Natural killer cell treated with Interleukin-12 subunit alpha and Interleukin-12 subunit beta and Interleukin-15 and Interleukin-18, amount 100 ng/mL, for 72 hours (primary cell): ENCODE measurements around the gene SETX. TPM values are rescaled to one million over a fixed set of nuclear protein-coding genes. Genes with fewer than 3 reads are reported as not detected.
"Not testable (repeated sequence)": the region's sequence is repeated elsewhere in the genome, so short reads cannot be mapped to it uniquely, and the experiment has no call there.

ENCODE experiments used
- ATAC-seq, 2 donors: fragments of 150-1000 bp; cut with Tn5 transposase in 1 of 2; sonication (Bioruptor Pico), chemical (Tn5 transposase) in 1 of 2; 2 replicates each; pipeline ENCODE4 v1.10.0; 2021
- DNase-seq: peaks from one replicate; pipeline ENCODE4 v3.0.0; 2022; ENCODE audit warnings: low spot score
- H3K27ac Mint-ChIP-seq, 2 donors: 1 replicate in 1 of 2; 2 replicates in 1 of 2; pipeline ENCODE4 v1.8.0; 2022; ENCODE audit warnings: mixed read lengths in 2 of 2, mild to moderate bottlenecking in 1 of 2, moderate library complexity in 1 of 2
- H3K27me3 Mint-ChIP-seq, 2 donors: 1 replicate in 1 of 2; 2 replicates in 1 of 2; pipeline ENCODE4 v1.8.0; 2022; ENCODE audit warnings: mixed read lengths in 2 of 2
- H3K36me3 Mint-ChIP-seq: one replicate; pipeline ENCODE4 v1.8.0; 2022; ENCODE audit warnings: mixed read lengths
- H3K4me1 Mint-ChIP-seq, 2 donors: 1 replicate in 1 of 2; 2 replicates in 1 of 2; pipeline ENCODE4 v1.8.0; 2022; ENCODE audit warnings: low read depth in 2 of 2, mixed read lengths in 2 of 2, mild to moderate bottlenecking in 1 of 2
- H3K4me3 Mint-ChIP-seq: one replicate; pipeline ENCODE4 v1.8.0; 2022; ENCODE audit warnings: mixed read lengths
- H3K9me3 Mint-ChIP-seq: 2 replicates; pipeline ENCODE4 v1.8.0; 2022; ENCODE audit warnings: mixed read lengths
- total RNA-seq, 2 donors: library from RNA; stranded (reverse); gene quantifications; one replicate each; pipeline ENCODE4 v1.2.3, GENCODE V29; 2022

Gene SETX
- 10 to 100 TPM; 66.1 to 67.4 TPM for total RNA-seq

DNA sequence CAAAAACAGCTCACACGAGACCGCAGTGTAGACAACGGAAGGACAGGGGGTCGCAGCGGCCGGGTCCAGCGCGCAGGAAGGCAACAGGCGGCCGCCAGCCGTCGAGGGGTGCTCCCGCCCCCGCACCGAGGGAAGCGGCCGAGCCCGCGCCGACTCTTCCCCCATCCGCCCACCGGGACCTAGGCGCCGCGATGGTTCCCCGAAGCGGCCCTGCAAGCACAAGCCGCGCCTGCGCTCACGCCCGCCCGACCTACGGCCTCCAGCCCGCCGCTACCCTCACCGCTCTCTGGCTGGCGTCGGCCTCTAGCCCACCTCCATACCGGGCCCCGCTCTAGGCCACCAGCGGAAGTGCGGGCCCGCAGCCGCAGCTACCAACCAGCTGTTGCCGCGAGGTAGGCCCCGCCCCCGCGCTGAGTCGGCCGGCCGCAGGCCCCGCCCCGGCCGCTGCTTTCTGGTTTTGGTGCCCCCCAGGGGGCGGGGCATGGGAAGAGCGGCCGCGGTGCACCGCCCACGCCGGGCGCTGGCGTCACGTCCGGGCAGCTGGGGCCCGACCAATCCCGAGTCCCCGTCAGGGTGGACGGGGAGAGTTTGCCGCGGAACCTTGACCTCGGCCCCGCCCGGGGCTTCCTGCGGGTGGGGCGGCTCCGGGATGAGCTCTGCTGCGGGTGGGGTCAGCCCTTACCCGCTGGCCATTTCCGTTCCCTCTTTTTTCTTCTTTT, at the start of gene SETX:
Gene SETX (minus strand): TSS at position 350 of the 719 bp plus-strand sequence. CDS start 5,558 bp downstream, outside the sequence.
- DNase-seq (peak; percentile 99), ATAC-seq (peak; percentile 95)
- Mint-ChIP-seq H3K9me3 (no peaks in the 10 kb centered on the region), H3K27me3 (no peaks in the 10 kb centered on the region), H3K27ac (peak within 1 kb of the TSS; percentile 81 to 91), H3K36me3 (peaks cover 18% of the 10 kb centered on the region), H3K4me3 (peak within 1 kb of the TSS; percentile 81), H3K4me1 (peaks cover 32 to 43% of the 10 kb centered on the region in 2 donors)

GRCh38 chr9:132404228-132404881, 49.6 kb upstream of the SETX start:
- Mint-ChIP-seq H3K36me3 (peaks cover 18% of the 10 kb centered on the region), H3K9me3 (no peaks in the 10 kb centered on the region), H3K4me3 (peak overlapping the region; percentile 77), H3K4me1 (peaks cover 28 to 33% of the 10 kb centered on the region in 2 donors), H3K27me3 (no peaks in the 10 kb centered on the region), H3K27ac (peak overlapping the region; percentile 66 to 70)
- ATAC-seq (peak in 1 of 2 donors; percentile 55), DNase-seq (no peak)

GRCh38 chr9:132401824-132402223, 47.0 kb upstream of the SETX start:
- DNase-seq (no peak), ATAC-seq (no peak)
- H3K36me3 Mint-ChIP-seq: peaks cover 25% of the 10 kb centered on the region
- H3K27ac Mint-ChIP-seq: no peak overlapping the region
- H3K4me3 Mint-ChIP-seq: no peak overlapping the region
- H3K9me3 Mint-ChIP-seq: no peaks in the 10 kb centered on the region
- H3K4me1 Mint-ChIP-seq: peaks cover 24 to 29% of the 10 kb centered on the region in 2 donors
- no peaks in the 10 kb centered on the region for H3K27me3 Mint-ChIP-seq

- H3K27me3 Mint-ChIP-seq: no peaks in the 10 kb centered on the region
- H3K9me3 Mint-ChIP-seq: no peaks in the 10 kb centered on the region
- H3K36me3 Mint-ChIP-seq: peaks cover 30% of the 10 kb centered on the region
- no peaks in the 10 kb centered on the region for H3K4me1 Mint-ChIP-seq
- no peak overlapping the region for H3K27ac Mint-ChIP-seq
- H3K4me3 Mint-ChIP-seq: no peak overlapping the region
- ATAC-seq (no peak), DNase-seq (no peak)
Measured at GRCh38 chr9:132395560-132395959, 40.8 kb upstream of the SETX start.

DNA sequence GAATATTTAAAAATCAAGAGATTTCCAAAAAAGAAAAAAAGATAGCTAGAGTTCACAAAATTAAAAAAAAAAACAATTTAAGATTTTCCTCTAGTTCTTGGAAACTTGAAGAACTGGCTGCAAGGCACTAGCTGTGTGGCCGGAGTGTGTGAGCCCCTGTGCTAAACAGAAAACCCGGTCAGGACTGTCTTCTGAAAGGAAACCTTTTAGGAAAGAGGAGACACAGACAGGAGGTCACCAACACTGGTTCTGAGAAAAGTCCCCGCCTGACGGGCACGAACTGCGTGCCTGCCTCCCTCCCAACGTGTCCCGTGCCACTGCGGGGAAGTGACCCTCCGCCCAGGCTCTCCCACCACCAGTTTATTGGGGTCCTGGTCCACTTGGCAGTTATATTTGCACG, 36.7 kb upstream of the SETX start:
- ATAC-seq (no peak), DNase-seq (no peak)
- H3K4me3 Mint-ChIP-seq: no peak overlapping the region
- H3K27ac Mint-ChIP-seq: no peak overlapping the region
- H3K27me3 Mint-ChIP-seq: no peaks in the 10 kb centered on the region
- H3K4me1 Mint-ChIP-seq: no peaks in the 10 kb centered on the region
- H3K36me3 Mint-ChIP-seq: peaks cover 27% of the 10 kb centered on the region
- H3K9me3 Mint-ChIP-seq: no peaks in the 10 kb centered on the region

DNA sequence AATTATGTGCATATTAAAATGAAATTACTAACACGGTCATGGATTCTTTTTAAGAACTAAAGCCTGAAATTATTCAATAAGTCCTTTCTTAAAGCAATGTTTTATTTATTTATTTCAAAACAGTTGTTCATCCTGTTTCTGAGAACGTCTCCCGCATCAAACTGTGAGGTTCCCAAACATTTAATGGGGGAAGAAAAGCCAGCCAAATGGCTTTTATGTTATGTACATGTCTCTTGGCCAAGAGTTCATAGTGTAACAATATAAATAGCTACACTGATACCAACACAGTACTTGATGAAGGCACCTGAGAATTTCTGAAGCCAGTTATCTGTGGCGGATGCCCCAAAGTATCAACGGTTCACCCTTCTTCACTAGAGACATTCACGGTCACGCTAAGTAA, 36.2 kb upstream of the SETX start:
- Mint-ChIP-seq H3K27me3 (no peaks in the 10 kb centered on the region), H3K4me3 (no peak overlapping the region), H3K4me1 (no peaks in the 10 kb centered on the region), H3K36me3 (peaks cover 27% of the 10 kb centered on the region), H3K9me3 (no peaks in the 10 kb centered on the region), H3K27ac (no peak overlapping the region)
- DNase-seq (no peak), ATAC-seq (no peak)

- ATAC-seq: no peak
- DNase-seq: no peak
- H3K4me3 Mint-ChIP-seq: no peak overlapping the region
- H3K9me3 Mint-ChIP-seq: no peaks in the 10 kb centered on the region
- peaks cover 28% of the 10 kb centered on the region for H3K36me3 Mint-ChIP-seq
- H3K27me3 Mint-ChIP-seq: no peaks in the 10 kb centered on the region
- no peak overlapping the region for H3K27ac Mint-ChIP-seq
- peaks cover 9 to 15% of the 10 kb centered on the region in 2 donors for H3K4me1 Mint-ChIP-seq
Measured at GRCh38 chr9:132387133-132387532, 32.3 kb upstream of the SETX start.

GRCh38 chr9:132384376-132384775, 29.6 kb upstream of the SETX start:
- no peak for ATAC-seq
- H3K9me3 Mint-ChIP-seq: no peaks in the 10 kb centered on the region
- peaks cover 16 to 22% of the 10 kb centered on the region in 2 donors for H3K4me1 Mint-ChIP-seq
- H3K27me3 Mint-ChIP-seq: no peaks in the 10 kb centered on the region
- peaks cover 11% of the 10 kb centered on the region for H3K36me3 Mint-ChIP-seq
- no peak overlapping the region for H3K27ac Mint-ChIP-seq
- no peak overlapping the region for H3K4me3 Mint-ChIP-seq
- DNase-seq: no peak

GRCh38 chr9:132383462-132383883, 28.7 kb upstream of the SETX start:
- H3K36me3 Mint-ChIP-seq: peaks cover 11% of the 10 kb centered on the region
- DNase-seq (no peak), ATAC-seq (no peak)
- H3K4me3 Mint-ChIP-seq: no peak overlapping the region
- H3K4me1 Mint-ChIP-seq: peaks cover 16 to 22% of the 10 kb centered on the region in 2 donors
- H3K9me3 Mint-ChIP-seq: no peaks in the 10 kb centered on the region
- no peaks in the 10 kb centered on the region for H3K27me3 Mint-ChIP-seq
- H3K27ac Mint-ChIP-seq: peak overlapping the region in 1 of 2 donors; percentile 26

DNA sequence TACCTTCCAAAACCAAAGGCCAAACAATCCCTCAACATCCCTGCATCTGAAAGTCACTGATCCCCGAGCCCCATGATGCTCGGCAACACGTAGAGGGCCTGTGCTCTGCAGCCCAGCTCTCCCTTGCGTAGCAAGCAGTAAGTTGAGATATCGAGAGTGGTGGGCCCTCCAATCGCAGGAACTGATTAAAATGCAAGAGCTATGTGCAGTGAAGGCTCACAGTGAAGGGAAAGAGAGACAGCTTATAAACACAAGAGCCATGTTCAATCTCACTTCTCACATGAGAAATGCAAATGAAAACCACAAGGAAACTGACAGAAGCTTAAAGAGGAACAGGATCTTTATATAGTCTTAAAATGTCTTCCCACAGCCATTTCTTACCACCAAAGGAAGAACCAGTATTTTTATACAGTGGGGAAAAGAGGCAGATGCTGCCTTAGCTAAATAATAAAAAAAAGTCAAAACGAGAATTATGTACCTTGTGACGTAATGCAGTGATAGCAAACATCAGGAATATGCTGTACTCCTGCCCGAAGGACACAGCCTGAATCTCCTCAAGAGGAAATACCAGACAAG, 27.3 kb upstream of the SETX start:
- no peak for DNase-seq
- Mint-ChIP-seq H3K27me3 (no peaks in the 10 kb centered on the region), H3K4me3 (peak overlapping the region; percentile 7), H3K9me3 (no peaks in the 10 kb centered on the region), H3K4me1 (peaks cover 16 to 22% of the 10 kb centered on the region in 2 donors), H3K27ac (peak overlapping the region; percentile 19 to 64), H3K36me3 (peaks cover 11% of the 10 kb centered on the region)
- no peak for ATAC-seq

DNA sequence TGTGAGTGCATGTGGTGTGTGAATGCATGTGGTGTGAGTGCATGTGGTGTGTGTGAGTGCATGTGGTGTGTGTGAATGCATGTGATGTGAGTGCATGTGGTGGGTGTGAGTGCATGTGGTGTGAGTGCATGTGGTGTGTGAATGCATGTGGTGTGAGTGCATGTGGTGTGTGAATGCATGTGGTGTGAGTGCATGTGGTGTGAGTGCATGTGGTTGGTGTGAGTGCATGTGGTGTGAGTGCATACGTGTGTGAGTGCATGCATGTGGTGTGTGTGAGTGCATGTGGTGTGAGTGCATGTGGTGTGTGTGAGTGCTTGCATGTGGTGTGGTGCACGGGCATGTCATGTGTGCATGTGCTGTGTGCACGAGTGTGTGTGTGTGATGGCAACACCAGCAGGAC, 23.6 kb upstream of the SETX start:
- H3K9me3 Mint-ChIP-seq, H3K4me3 Mint-ChIP-seq, H3K36me3 Mint-ChIP-seq, ATAC-seq, H3K27ac Mint-ChIP-seq, H3K27me3 Mint-ChIP-seq, DNase-seq: not testable (repeated sequence)
- peaks cover 11 to 15% of the 10 kb centered on the region in 2 donors for H3K4me1 Mint-ChIP-seq

GRCh38 chr9:132377769-132378168, 23.0 kb upstream of the SETX start:
- not testable (repeated sequence) for H3K36me3 Mint-ChIP-seq, H3K4me3 Mint-ChIP-seq, H3K9me3 Mint-ChIP-seq, ATAC-seq, H3K27ac Mint-ChIP-seq, H3K27me3 Mint-ChIP-seq, DNase-seq
- peaks cover 15% of the 10 kb centered on the region in 2 donors for H3K4me1 Mint-ChIP-seq

GRCh38 chr9:132372177-132373095, 17.6 kb upstream of the SETX start:
- no peak for DNase-seq
- ATAC-seq: peak; percentile 46 to 61
- H3K9me3 Mint-ChIP-seq: no peaks in the 10 kb centered on the region
- H3K4me3 Mint-ChIP-seq: peak overlapping the region; percentile 43
- H3K27me3 Mint-ChIP-seq: no peaks in the 10 kb centered on the region
- H3K4me1 Mint-ChIP-seq: peaks cover 10 to 16% of the 10 kb centered on the region in 2 donors
- peaks cover 5% of the 10 kb centered on the region for H3K36me3 Mint-ChIP-seq
- H3K27ac Mint-ChIP-seq: peak overlapping the region; percentile 50 to 89
